Neural progenitor cell (in vitro differentiated cells): ENCODE data around the gene OPCML. TPM values are rescaled to one million over a fixed set of nuclear protein-coding genes. Genes with fewer than 3 reads are reported as not detected.

Experiments used
- DNase-seq: peaks from one replicate; pipeline ENCODE4 v3.0.0-alpha.2; 2016; ENCODE audit warnings: low spot score
- H2AFZ ChIP-seq: fragments of 200-600 bp; sonication (generic); replicated peaks from 2 replicates; pipeline ENCODE4 v1.6.1; 2016; ENCODE audit warnings: antibody characterized with exemption
- H3F3A ChIP-seq: fragments of 200-600 bp; sonication (generic); 2 replicates; pipeline ENCODE4 v1.6.1; 2016; ENCODE audit warnings: antibody characterized with exemption, low read depth
- H3K27ac ChIP-seq: fragments of 200-600 bp; sonication (generic); 2 replicates; pipeline ENCODE4 v1.5.1; 2016; ENCODE audit warnings: mild to moderate bottlenecking
- H3K27me3 ChIP-seq: fragments of 200-600 bp; sonication (generic); 2 replicates; pipeline ENCODE4 v1.6.1; 2016; ENCODE audit warnings: mild to moderate bottlenecking, moderate library complexity
- H3K36me3 ChIP-seq: fragments of 200-600 bp; sonication (generic); 2 replicates; pipeline ENCODE4 v1.5.1; 2016
- H3K4me1 ChIP-seq: fragments of 200-600 bp; sonication (generic); 2 replicates; pipeline ENCODE4 v1.6.1; 2016; ENCODE audit warnings: mixed run types
- H3K4me2 ChIP-seq: fragments of 200-600 bp; sonication (generic); 2 replicates; pipeline ENCODE4 v1.6.1; 2016
- H3K4me3 ChIP-seq: fragments of 200-600 bp; sonication (generic); 2 replicates; pipeline ENCODE4 v1.5.1; 2016
- H3K79me2 ChIP-seq: fragments of 200-600 bp; sonication (generic); 2 replicates; pipeline ENCODE4 v1.6.1; 2016; ENCODE audit warnings: low read depth
- H3K9ac ChIP-seq: fragments of 200-600 bp; sonication (generic); 2 replicates; pipeline ENCODE4 v1.6.1; 2016
- H3K9me3 ChIP-seq: fragments of 200-600 bp; sonication (generic); 2 replicates; pipeline ENCODE4 v1.5.1; 2016; ENCODE audit warnings: low read depth
- H4K20me1 ChIP-seq: fragments of 200-600 bp; sonication (generic); 2 replicates; pipeline ENCODE4 v1.6.1; 2016; ENCODE audit warnings: low read depth
- H3K27ac Mint-ChIP-seq: 3 replicates; pipeline ENCODE4 v1.8.0; 2021; ENCODE audit warnings: mixed read lengths
- H3K27me3 Mint-ChIP-seq: 2 replicates; pipeline ENCODE4 v1.8.0; 2022; ENCODE audit warnings: low read depth, mild to moderate bottlenecking, inconsistent platforms, moderate library complexity, mixed read lengths; ENCODE audit not compliant: insufficient read depth
- H3K36me3 Mint-ChIP-seq: 3 replicates; pipeline ENCODE4 v1.8.0; 2021; ENCODE audit warnings: mixed read lengths
- H3K4me1 Mint-ChIP-seq: 3 replicates; pipeline ENCODE4 v1.8.0; 2021; ENCODE audit warnings: mixed read lengths
- H3K4me3 Mint-ChIP-seq: 3 replicates; pipeline ENCODE4 v1.8.0; 2021; ENCODE audit warnings: mild to moderate bottlenecking, moderate library complexity, mixed read lengths
- H3K9me3 Mint-ChIP-seq: 3 replicates; pipeline ENCODE4 v1.8.0; 2020; ENCODE audit warnings: mixed read lengths
- EZH2 ChIP-seq: fragments of 200-600 bp; sonication (generic); IDR thresholded peaks from 2 replicates; pipeline ENCODE4 v1.6.1; 2017; ENCODE audit warnings: antibody characterized with exemption, mild to moderate bottlenecking, moderate library complexity
- EZH2phosphoT487 ChIP-seq: fragments of 200-600 bp; sonication (generic); IDR thresholded peaks from 2 replicates; pipeline ENCODE4 v1.6.1; 2017; ENCODE audit warnings: antibody characterized with exemption
- total RNA-seq: library from RNA; depleted of rRNA; stranded (reverse); fragments of >200 nt; gene quantifications from 2 replicates; pipeline ENCODE4 v1.2.3, GENCODE V29; 2015; ENCODE audit warnings: low replicate concordance
- TF ChIP-seq, protein P1 (sequence below): fragments of 200-600 bp; sonication (generic); IDR thresholded peaks from 2 replicates; pipeline ENCODE4 v1.5.1; 2017; ENCODE audit warnings: antibody characterized with exemption, mild to moderate bottlenecking

The OPCML gene
- total RNA-seq, 1 donor from 2014 or later, result 0.02 TPM

DNA sequence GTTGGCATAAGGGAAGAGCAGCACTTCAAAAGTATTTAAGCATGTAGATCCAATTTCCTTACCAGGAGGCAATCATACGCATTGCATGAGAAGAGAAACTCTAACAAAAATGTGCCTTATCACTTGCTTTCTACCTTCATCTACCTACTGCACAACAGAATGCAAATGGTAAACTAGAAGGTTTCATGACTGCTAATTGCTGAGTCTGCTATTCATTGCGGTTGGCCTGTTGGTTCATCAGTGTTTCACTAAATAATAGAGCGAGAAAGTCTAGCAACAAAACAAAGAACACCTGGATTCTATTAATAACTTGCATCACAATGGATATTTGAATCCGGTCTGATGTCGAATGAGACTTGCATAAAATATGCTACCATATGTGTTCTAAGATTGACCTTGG lies 229.0 kb downstream of the OPCML start:
- H3K36me3 Mint-ChIP-seq, result no peaks in the 10 kb centered on the region
- H3K27ac Mint-ChIP-seq, result no peak overlapping the region
- TF ChIP-seq EZH2phosphoT487 (no peak), EZH2 (no peak)
- TF ChIP-seq, protein P1, sequence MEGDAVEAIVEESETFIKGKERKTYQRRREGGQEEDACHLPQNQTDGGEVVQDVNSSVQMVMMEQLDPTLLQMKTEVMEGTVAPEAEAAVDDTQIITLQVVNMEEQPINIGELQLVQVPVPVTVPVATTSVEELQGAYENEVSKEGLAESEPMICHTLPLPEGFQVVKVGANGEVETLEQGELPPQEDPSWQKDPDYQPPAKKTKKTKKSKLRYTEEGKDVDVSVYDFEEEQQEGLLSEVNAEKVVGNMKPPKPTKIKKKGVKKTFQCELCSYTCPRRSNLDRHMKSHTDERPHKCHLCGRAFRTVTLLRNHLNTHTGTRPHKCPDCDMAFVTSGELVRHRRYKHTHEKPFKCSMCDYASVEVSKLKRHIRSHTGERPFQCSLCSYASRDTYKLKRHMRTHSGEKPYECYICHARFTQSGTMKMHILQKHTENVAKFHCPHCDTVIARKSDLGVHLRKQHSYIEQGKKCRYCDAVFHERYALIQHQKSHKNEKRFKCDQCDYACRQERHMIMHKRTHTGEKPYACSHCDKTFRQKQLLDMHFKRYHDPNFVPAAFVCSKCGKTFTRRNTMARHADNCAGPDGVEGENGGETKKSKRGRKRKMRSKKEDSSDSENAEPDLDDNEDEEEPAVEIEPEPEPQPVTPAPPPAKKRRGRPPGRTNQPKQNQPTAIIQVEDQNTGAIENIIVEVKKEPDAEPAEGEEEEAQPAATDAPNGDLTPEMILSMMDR, result no peak
- Histone ChIP-seq H3K9ac (no peak overlapping the region), H3K4me2 (no peak overlapping the region), H3K27ac (no peak overlapping the region), H3K36me3 (no peaks in the 10 kb centered on the region), H3K4me3 (no peak overlapping the region), H3F3A (no peaks in the 10 kb centered on the region), H3K79me2 (no peaks in the 10 kb centered on the region), H3K9me3 (no peaks in the 10 kb centered on the region), H2AFZ (no peak overlapping the region), H4K20me1 (no peaks in the 10 kb centered on the region), H3K4me1 (no peaks in the 10 kb centered on the region), H3K27me3 (no peaks in the 10 kb centered on the region)
- no peak overlapping the region for H3K4me3 Mint-ChIP-seq
- no peak for DNase-seq
- H3K27me3 Mint-ChIP-seq, result peaks cover 2% of the 10 kb centered on the region
- no peaks in the 10 kb centered on the region for H3K9me3 Mint-ChIP-seq
- H3K4me1 Mint-ChIP-seq, result no peaks in the 10 kb centered on the region

DNA sequence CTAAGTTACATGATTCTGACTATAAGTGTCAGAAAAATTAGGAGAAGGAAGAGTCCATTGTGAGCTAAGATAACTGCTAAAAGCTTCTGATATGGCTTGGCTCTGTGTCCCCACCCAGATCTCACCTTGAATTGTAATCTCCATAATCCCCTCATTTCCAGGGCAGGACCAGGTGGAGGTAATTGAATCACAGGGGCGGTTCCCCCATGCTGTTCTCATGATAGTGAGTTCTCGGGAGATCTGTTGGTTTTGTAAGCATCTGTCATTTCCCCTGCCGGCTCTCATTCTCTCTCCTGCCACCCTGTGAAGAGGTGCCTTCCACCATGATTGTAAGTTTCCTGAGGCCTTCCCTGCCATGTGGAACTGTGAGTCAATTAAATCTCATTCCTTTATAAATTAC lies 230.2 kb downstream of the OPCML start:
- no peak overlapping the region for H3K4me3 Mint-ChIP-seq
- H4K20me1 ChIP-seq, result no peaks in the 10 kb centered on the region
- H3K27ac ChIP-seq, result no peak overlapping the region
- no peaks in the 10 kb centered on the region for H3K27me3 ChIP-seq
- no peaks in the 10 kb centered on the region for H3K36me3 ChIP-seq
- H3K79me2 ChIP-seq, result no peaks in the 10 kb centered on the region
- H3K4me1 Mint-ChIP-seq, result no peaks in the 10 kb centered on the region
- H3K4me1 ChIP-seq, result no peaks in the 10 kb centered on the region
- H3K4me3 ChIP-seq, result no peak overlapping the region
- no peak overlapping the region for H3K4me2 ChIP-seq
- no peak overlapping the region for H3K9ac ChIP-seq
- no peaks in the 10 kb centered on the region for H3K9me3 Mint-ChIP-seq
- TF ChIP-seq EZH2phosphoT487 (no peak), EZH2 (no peak)
- TF ChIP-seq, protein P1, result no peak
- no peaks in the 10 kb centered on the region for H3F3A ChIP-seq
- H3K9me3 ChIP-seq, result no peaks in the 10 kb centered on the region
- H3K27ac Mint-ChIP-seq, result no peak overlapping the region
- no peak for DNase-seq
- H3K27me3 Mint-ChIP-seq, result peaks cover 2% of the 10 kb centered on the region
- no peaks in the 10 kb centered on the region for H3K36me3 Mint-ChIP-seq
- H2AFZ ChIP-seq, result no peak overlapping the region

DNA sequence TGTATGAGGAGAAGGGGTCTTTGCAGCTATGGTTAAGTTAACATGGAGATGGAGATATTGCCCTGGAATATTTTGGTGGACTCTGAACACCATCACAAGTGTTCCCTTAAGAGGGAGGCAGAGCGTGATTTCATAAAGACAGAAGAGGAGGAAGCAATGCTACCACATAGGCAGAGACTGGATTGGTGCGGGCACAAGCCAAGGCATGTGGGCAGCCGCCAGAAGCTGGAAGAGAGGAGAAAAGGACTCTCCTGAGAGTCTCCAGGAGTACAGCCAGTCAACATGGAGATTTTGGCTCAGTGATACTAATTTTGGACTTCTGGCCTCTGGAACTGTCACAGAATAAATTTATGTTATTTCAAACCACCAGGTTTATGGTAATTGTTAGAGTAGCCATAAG lies 231.6 kb downstream of the OPCML start:
- Mint-ChIP-seq H3K27ac (no peak overlapping the region), H3K4me3 (no peak overlapping the region), H3K9me3 (no peaks in the 10 kb centered on the region), H3K36me3 (no peaks in the 10 kb centered on the region), H3K4me1 (no peaks in the 10 kb centered on the region), H3K27me3 (peaks cover 2% of the 10 kb centered on the region)
- no peak for DNase-seq
- no peak overlapping the region for H2AFZ ChIP-seq
- H3K27ac ChIP-seq, result no peak overlapping the region
- H3K4me2 ChIP-seq, result no peak overlapping the region
- H4K20me1 ChIP-seq, result no peaks in the 10 kb centered on the region
- H3K4me3 ChIP-seq, result no peak overlapping the region
- H3K79me2 ChIP-seq, result no peaks in the 10 kb centered on the region
- no peaks in the 10 kb centered on the region for H3K4me1 ChIP-seq
- no peaks in the 10 kb centered on the region for H3K9me3 ChIP-seq
- no peaks in the 10 kb centered on the region for H3K27me3 ChIP-seq
- TF ChIP-seq EZH2phosphoT487 (no peak), EZH2 (no peak)
- H3F3A ChIP-seq, result no peaks in the 10 kb centered on the region
- H3K36me3 ChIP-seq, result no peaks in the 10 kb centered on the region
- H3K9ac ChIP-seq, result no peak overlapping the region

DNA sequence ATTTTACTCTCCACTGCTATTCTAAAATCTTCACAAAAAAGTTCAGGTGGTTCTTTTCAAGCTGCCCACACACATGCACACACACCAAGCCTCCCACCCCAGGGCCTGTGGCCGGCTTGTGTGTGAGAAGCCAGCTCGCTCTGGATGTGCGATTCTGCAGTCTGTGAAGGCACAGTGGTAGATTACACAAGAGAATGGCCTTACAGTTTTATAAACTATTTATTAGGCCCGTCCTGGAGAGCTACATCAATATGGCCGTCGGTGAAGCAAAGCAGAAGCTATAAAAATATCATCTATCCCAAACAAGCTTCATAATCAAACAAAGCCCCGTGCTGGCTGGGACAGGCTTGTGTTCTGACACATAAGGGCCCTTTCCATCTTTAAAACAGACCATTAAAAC lies 240.5 kb downstream of the OPCML start:
- Histone ChIP-seq H3K9ac (no peak overlapping the region), H4K20me1 (no peaks in the 10 kb centered on the region), H3K27ac (no peak overlapping the region), H3K4me2 (no peak overlapping the region), H3K4me3 (no peak overlapping the region), H3K79me2 (no peaks in the 10 kb centered on the region), H2AFZ (no peak overlapping the region), H3K9me3 (no peaks in the 10 kb centered on the region), H3K36me3 (no peaks in the 10 kb centered on the region), H3K4me1 (no peaks in the 10 kb centered on the region), H3K27me3 (no peaks in the 10 kb centered on the region), H3F3A (no peaks in the 10 kb centered on the region)
- Mint-ChIP-seq H3K36me3 (no peaks in the 10 kb centered on the region), H3K4me3 (no peak overlapping the region), H3K9me3 (no peaks in the 10 kb centered on the region), H3K27me3 (no peaks in the 10 kb centered on the region), H3K27ac (no peak overlapping the region), H3K4me1 (no peaks in the 10 kb centered on the region)
- no peak for TF ChIP-seq EZH2phosphoT487
- TF ChIP-seq, protein P1, result no peak
- TF ChIP-seq EZH2, result no peak
- DNase-seq, result no peak
